ENCODE measurements around the gene IL1RAPL2. TPM values are rescaled to one million over a fixed set of nuclear protein-coding genes. Genes with fewer than 3 reads are reported as not detected.

The IL1RAPL2 gene
- total and polyA plus RNA-seq, 2 of the 4 experiments (the other 2 are of a cell fraction) = 0.03 TPM; not detected in 1

- dilution Hi-C loops (cut with HindIII; ENCODE audit: low sequenced_read_pairs, unreplicated experiment) (no loop called here), in situ Hi-C loops (cut with MboI; ENCODE audit: low sequenced_read_pairs) (no loop called here), intact Hi-C loops (cut with micrococcal nuclease) (no loop called here)
- H2AFZ ChIP-seq (replicated peaks; ENCODE audit: low read length, poor library complexity) = no peak overlapping the region
- no peak overlapping the region for H3K9ac ChIP-seq (ENCODE audit: low read depth, low read length)
- H3K4me3 ChIP-seq (ENCODE audit: insufficient read depth, low read depth, low read length) = no peak overlapping the region
- no peak overlapping the region for H4K8ac ChIP-seq (ENCODE audit: low read depth in 2 of 2, low read length in 2 of 2)
- no peaks in the 10 kb centered on the region for H3K79me1 ChIP-seq (ENCODE audit: low read depth in 1 of 2, low read length in 2 of 2)
- no peak overlapping the region for H2BK20ac ChIP-seq (ENCODE audit: low read depth, low read length)
- H3K4ac ChIP-seq (ENCODE audit: low read depth, low read length) = no peak overlapping the region
- H2AK5ac ChIP-seq (ENCODE audit: low read depth, low read length) = no peak overlapping the region
- H3K14ac ChIP-seq (replicated peaks; ENCODE audit: low read depth, low read length) = no peak overlapping the region
- TF ChIP-seq SMC3 (IDR thresholded peaks at IDR 0.05; ENCODE audit: low read depth, low read length) (no peak), RFX5 (IDR thresholded peaks at IDR 0.05; ENCODE audit: low read depth, low read length) (no peak), RAD21 (IDR thresholded peaks at IDR 0.05; ENCODE audit: low read length) (no peak), RCOR1 (IDR thresholded peaks at IDR 0.05; ENCODE audit: insufficient replicate concordance, low read length) (no peak)
- ATAC-seq (ENCODE audit: low read depth) = no peak
- H3K56ac ChIP-seq (ENCODE audit: extremely low read depth, insufficient read depth, low read length) = no peak overlapping the region
- H3K4me1 ChIP-seq (ENCODE audit: control insufficient read depth, insufficient read depth, low read length) = no peaks in the 10 kb centered on the region
- POLR2A ChIA-PET (ENCODE audit: unreplicated experiment) = no interaction called here
- H3K27ac ChIP-seq (ENCODE audit: insufficient read depth, low read length) = no peak overlapping the region
- H3K23ac ChIP-seq (ENCODE audit: low read depth, low read length) = no peak overlapping the region
- DNase-seq = no peak
- no peak overlapping the region for H2BK5ac ChIP-seq (ENCODE audit: low read depth, low read length, poor library complexity, severe bottlenecking)
- no peaks in the 10 kb centered on the region for H3K36me3 ChIP-seq (ENCODE audit: control insufficient read depth, insufficient read depth, low read length)
- H3K9me1 ChIP-seq (ENCODE audit: insufficient read depth, low read length) = no peaks in the 10 kb centered on the region
- H3K27me3 ChIP-seq (ENCODE audit: control insufficient read depth, insufficient read depth, low read length) = peaks cover 22% of the 10 kb centered on the region; the same call in 1 of the 2 replicates
- no TSS peak for BruUV-seq (replicated peaks)
- no peak overlapping the region for H4K91ac ChIP-seq (ENCODE audit: insufficient read depth, low read depth, low read length)
- H4K20me1 ChIP-seq (ENCODE audit: insufficient read depth, low read length) = no peaks in the 10 kb centered on the region
- H2AK9ac ChIP-seq (replicated peaks; ENCODE audit: low read depth, low read length, poor library complexity) = no peak overlapping the region
- H3K9me3 ChIP-seq (ENCODE audit: control insufficient read depth, insufficient read depth, low read length) = peaks cover 3% of the 10 kb centered on the region; the same call in 1 of the 2 replicates
- 39% methylated on average over 10 of the region's 39 CpGs; no CpG with 5 or more reads in 1 of the 2 experiments for WGBS, 2 experiments (ENCODE audit: extremely low coverage in 2 of 2, insufficient read length in 1 of 2)
- H2BK15ac ChIP-seq (ENCODE audit: low read depth, low read length) = no peak overlapping the region
- no peak overlapping the region for H4K5ac ChIP-seq (ENCODE audit: low read depth, low read length)
- CTCF ChIA-PET = interaction anchor here (0.5 to 0.6 kb wide), 3 partner anchors 77 to 316 kb away, joined by 3 to 8 read pairs (median 5); no protein-coding TSS in a partner anchor
- no peak overlapping the region for H2BK120ac ChIP-seq (ENCODE audit: low read depth, low read length)
- no peak overlapping the region for H3K18ac ChIP-seq (ENCODE audit: low read depth, low read length)
- H3K4me2 ChIP-seq (ENCODE audit: low read depth, low read length) = no peak overlapping the region
Measured at GRCh38 chrX:104564921-104565703, 887 bp upstream of the IL1RAPL2 start.
